H1 (cell line): ENCODE results near the gene DPP8. TPM values are rescaled to one million over a fixed set of nuclear protein-coding genes. Genes with fewer than 3 reads are reported as not detected.

Experiments used
- CTCF ChIA-PET: fragments of 300-600 bp; sonication (Branson Sonifier 250); formaldehyde crosslinking; loops from one replicate; lab custom pipeline; 2021; ENCODE audit not compliant: partially characterized antibody; lab: Charles Lee
- POLR2A ChIA-PET: fragments of 300-600 bp; sonication (Branson Sonifier 250); formaldehyde crosslinking; loops from one replicate; lab custom pipeline; 2021; ENCODE audit warnings: inconsistent platforms; ENCODE audit not compliant: partially characterized antibody; lab: Charles Lee
- DNase-seq, 2 experiments: peaks; one replicate each; pipeline versions ENCODE4 v3.0.0 to v3.0.0-alpha.2; 2010 to 2022; ENCODE audit warnings: low spot score in 2 of 2, low read depth in 1 of 2, mixed read lengths in 1 of 2
- FAIRE-seq: peaks from 2 replicates; lab custom pipeline; 2011; peaks lifted over from hg19 to GRCh38; lab: Jason Lieb, UNC
- H2AFZ ChIP-seq: 2 replicates; pipeline ENCODE4 v1.8.1; 2012; ENCODE audit warnings: low read length, inconsistent platforms
- H2AK5ac ChIP-seq: 2 replicates; pipeline ENCODE4 v1.6.1; 2013; ENCODE audit warnings: low read depth, low read length
- H2BK120ac ChIP-seq: replicated peaks from 2 replicates; pipeline ENCODE3; 2013; ENCODE audit warnings: low read depth, low read length, inconsistent platforms
- H2BK12ac ChIP-seq: 2 replicates; pipeline ENCODE4 v1.6.1; 2013; ENCODE audit warnings: low read depth, low read length
- H2BK15ac ChIP-seq: 2 replicates; pipeline ENCODE4 v1.6.1; 2013; ENCODE audit warnings: low read length
- H2BK20ac ChIP-seq: 2 replicates; pipeline ENCODE4 v1.6.1; 2013; ENCODE audit warnings: low read length
- H2BK5ac ChIP-seq: 2 replicates; pipeline ENCODE4 v1.6.1; 2013; ENCODE audit warnings: low read depth, low read length
- H3K14ac ChIP-seq: 2 replicates; pipeline ENCODE4 v1.6.1; 2013; ENCODE audit warnings: inconsistent platforms; ENCODE audit not compliant: insufficient read length
- H3K18ac ChIP-seq: 2 replicates; pipeline ENCODE4 v1.6.1; 2013; ENCODE audit warnings: low read length; ENCODE audit errors: extremely low read depth
- H3K23ac ChIP-seq: 2 replicates; pipeline ENCODE4 v1.6.1; 2013; ENCODE audit warnings: inconsistent platforms; ENCODE audit not compliant: insufficient read length
- H3K23me2 ChIP-seq: 2 replicates; pipeline ENCODE4 v1.6.1; 2013; ENCODE audit warnings: low read depth, low read length
- H3K27ac ChIP-seq: 2 replicates; pipeline ENCODE4 v1.6.1; 2011; ENCODE audit warnings: low read depth, low read length, inconsistent platforms
- H3K27me3 ChIP-seq, 4 experiments: replicated peaks in 1 of 4; 1 replicate in 1 of 4; 2 replicates in 3 of 4; pipeline versions ENCODE4 v1.6.1 to v1.8.1; 2011 to 2013; ENCODE audit warnings: low read length in 3 of 4, mild to moderate bottlenecking in 3 of 4, inconsistent platforms in 2 of 4, mixed read lengths in 2 of 4, moderate library complexity in 1 of 4; ENCODE audit not compliant: control insufficient read depth in 3 of 4, insufficient read depth in 3 of 4; ENCODE audit errors: extremely low read depth in 1 of 4
- H3K36me3 ChIP-seq, 4 experiments: 2 replicates each; pipeline versions ENCODE4 v1.6.1 to v1.8.1; 2011 to 2013; ENCODE audit warnings: mild to moderate bottlenecking in 4 of 4, low read length in 3 of 4, moderate library complexity in 2 of 4, control low read depth in 1 of 4, inconsistent platforms in 1 of 4; ENCODE audit not compliant: insufficient read depth in 4 of 4, control insufficient read depth in 2 of 4
- H3K4ac ChIP-seq: replicated peaks from 2 replicates; pipeline ENCODE3; 2013; ENCODE audit warnings: low read length, low read depth, mixed read lengths, inconsistent platforms; ENCODE audit not compliant: insufficient read length
- H3K4me1 ChIP-seq, 4 experiments: replicated peaks in 1 of 4; 1 replicate in 1 of 4; 2 replicates in 3 of 4; pipeline versions ENCODE4 v1.6.1 to v1.8.1; 2011 to 2013; ENCODE audit warnings: low read length in 3 of 4, inconsistent platforms in 2 of 4, mixed read lengths in 1 of 4; ENCODE audit not compliant: insufficient read depth in 4 of 4, control insufficient read depth in 3 of 4
- H3K4me2 ChIP-seq, 2 experiments: 2 replicates each; pipeline versions ENCODE4 v1.6.1 to v1.8.1; 2011 to 2013; ENCODE audit warnings: low read depth in 2 of 2, low read length in 2 of 2, control low read depth in 1 of 2, inconsistent platforms in 1 of 2, mild to moderate bottlenecking in 1 of 2; ENCODE audit not compliant: insufficient read depth in 1 of 2
- H3K4me3 ChIP-seq, 4 experiments: fragments of 200-600, 300-600 bp in 1 of 4; sonication (generic), shearing (Covaris generic), sonication (Bioruptor Twin) in 1 of 4; 2 replicates each; pipeline versions ENCODE4 v1.5.1 to v1.8.1; 2011 to 2016; ENCODE audit warnings: low read length in 4 of 4, low read depth in 3 of 4, control low read depth in 2 of 4, inconsistent platforms in 2 of 4, mild to moderate bottlenecking in 2 of 4, mixed read lengths in 1 of 4, moderate library complexity in 1 of 4; ENCODE audit not compliant: insufficient read depth in 2 of 4; ENCODE audit errors: extremely low read depth in 1 of 4
- H3K56ac ChIP-seq: replicated peaks from 2 replicates; pipeline ENCODE3; 2013; ENCODE audit warnings: low read depth, mild to moderate bottlenecking, mixed read lengths, low read length, inconsistent platforms; ENCODE audit not compliant: insufficient read length
- H3K79me1 ChIP-seq: 2 replicates; pipeline ENCODE4 v1.6.1; 2013; ENCODE audit warnings: low read depth, low read length, control low read depth
- H3K79me2 ChIP-seq, 2 experiments: 2 replicates each; pipeline versions ENCODE4 v1.6.1 to v1.8.1; 2012 to 2013; ENCODE audit warnings: low read length in 2 of 2, mild to moderate bottlenecking in 2 of 2, inconsistent platforms in 1 of 2; ENCODE audit not compliant: insufficient read depth in 2 of 2, control insufficient read depth in 1 of 2
- H3K9ac ChIP-seq, 4 experiments: replicated peaks in 1 of 4; 1 replicate in 1 of 4; 2 replicates in 3 of 4; pipeline versions ENCODE4 v1.6.1 to v1.8.1; 2011 to 2013; ENCODE audit warnings: low read depth in 3 of 4, low read length in 3 of 4, control low read depth in 2 of 4, mild to moderate bottlenecking in 2 of 4, moderate library complexity in 2 of 4, inconsistent platforms in 1 of 4; ENCODE audit errors: extremely low read depth in 1 of 4
- H3K9me3 ChIP-seq, 2 experiments: 2 replicates each; pipeline versions ENCODE4 v1.6.1 to v1.8.1; 2012 to 2013; ENCODE audit warnings: mild to moderate bottlenecking in 2 of 2, moderate library complexity in 2 of 2, control low read depth in 1 of 2, inconsistent platforms in 1 of 2, low read depth in 1 of 2, low read length in 1 of 2, mixed read lengths in 1 of 2; ENCODE audit not compliant: insufficient read depth in 2 of 2
- H4K20me1 ChIP-seq, 2 experiments: replicated peaks in 1 of 2; 2 replicates each; pipeline versions ENCODE3 to v1.8.1; 2011 to 2013; ENCODE audit warnings: inconsistent platforms in 2 of 2, low read length in 2 of 2, mild to moderate bottlenecking in 1 of 2; ENCODE audit not compliant: insufficient read depth in 2 of 2, control insufficient read depth in 1 of 2
- H4K5ac ChIP-seq: 2 replicates; pipeline ENCODE4 v1.6.1; 2013; ENCODE audit warnings: low read length, low read depth, mixed read lengths, inconsistent platforms; ENCODE audit not compliant: insufficient read length
- H4K8ac ChIP-seq: 2 replicates; pipeline ENCODE4 v1.8.0; 2013; ENCODE audit warnings: mild to moderate bottlenecking, moderate library complexity, low read length, inconsistent platforms; ENCODE audit not compliant: insufficient read depth; ENCODE audit errors: extremely low read depth
- H4K91ac ChIP-seq: replicated peaks from 2 replicates; pipeline ENCODE3; 2013; ENCODE audit warnings: low read length, mixed read lengths, inconsistent platforms; ENCODE audit not compliant: insufficient read length
- CREB1 ChIP-seq: IDR thresholded peaks from 2 replicates; pipeline ENCODE4 v1.6.1; 2012; ENCODE audit warnings: inconsistent platforms
- GTF2F1 ChIP-seq: IDR thresholded peaks from 2 replicates; pipeline ENCODE4 v1.6.1; 2012; ENCODE audit warnings: low read depth, low read length, improper control_type of control experiment, borderline replicate concordance
- KDM4A ChIP-seq: IDR thresholded peaks from one replicate; pipeline ENCODE4 v1.7.1; 2012; ENCODE audit warnings: low read depth, mild to moderate bottlenecking, moderate library complexity, low read length, inconsistent platforms; ENCODE audit not compliant: severe bottlenecking
- NANOG ChIP-seq: IDR thresholded peaks from 2 replicates; pipeline ENCODE4 v1.6.1; 2011; ENCODE audit warnings: low read length, low read depth, mild to moderate bottlenecking, inconsistent platforms; ENCODE audit not compliant: insufficient read depth, poor library complexity, severe bottlenecking
- RAD21 ChIP-seq, 2 experiments: IDR thresholded peaks in 1 of 2; conservative IDR thresholded peaks in 1 of 2; 2 replicates each; pipeline ENCODE4 v1.6.1; 2011; ENCODE audit warnings: low read depth in 2 of 2, low read length in 2 of 2, improper control_type of control experiment in 1 of 2, inconsistent platforms in 1 of 2, mild to moderate bottlenecking in 1 of 2, moderate library complexity in 1 of 2
- RBBP5 ChIP-seq: IDR thresholded peaks from 2 replicates; pipeline ENCODE4 v1.7.1; 2012; ENCODE audit warnings: low read depth, mild to moderate bottlenecking, inconsistent platforms, low read length, moderate library complexity, borderline replicate concordance
- SAP30 ChIP-seq: fragments of 300-600 bp; sonication (generic); IDR thresholded peaks from 2 replicates; pipeline ENCODE4 v1.7.1; 2012; ENCODE audit warnings: low read length, moderate library complexity, mild to moderate bottlenecking, inconsistent platforms; ENCODE audit not compliant: insufficient read depth, insufficient replicate concordance
- SIRT6 ChIP-seq: IDR thresholded peaks from one replicate; pipeline ENCODE4 v1.7.1; 2012; ENCODE audit warnings: low read length, inconsistent platforms
- SP4 ChIP-seq: IDR thresholded peaks from 2 replicates; pipeline ENCODE4 v1.6.1; 2012; ENCODE audit warnings: low read length, inconsistent platforms
- WGBS, 2 experiments: shearing (Covaris generic) in 1 of 2; methylation state at CpG; one replicate each; pipeline versions ENCODE4 v1.1.6 to v1.1.7; 2013 to 2015; ENCODE audit warnings: low lambda C conversion rate in 2 of 2, mixed read lengths in 2 of 2, inconsistent platforms in 1 of 2, low coverage in 1 of 2, missing lambda C conversion rate in 1 of 2; ENCODE audit not compliant: insufficient replicate concordance in 2 of 2, insufficient coverage in 1 of 2, insufficient read length in 1 of 2; ENCODE audit errors: extremely low coverage in 1 of 2, missing lambda C conversion rate in 1 of 2; 5-methylcytosine and 5-hydroxymethylcytosine counted together
- polyA plus RNA-seq, 7 experiments: library from polyadenylated mRNA; depleted of rRNA in 3 of 7; stranded (reverse) in 5 of 7; unstranded in 2 of 7; fragments of >200 nt in 5 of 7; fragments of 200-250 nt in 2 of 7; gene quantifications; 1 replicate in 5 of 7; 2 replicates in 1 of 7; 4 replicates in 1 of 7; pipeline versions ENCODE4 v1.2.1 to v1.2.3, GENCODE V29; 2011 to 2013; ENCODE audit warnings: missing spikeins in 2 of 7, mixed read lengths in 2 of 7
- total RNA-seq: library from RNA; stranded (reverse); fragmentation: NEBNext Ultra II Directional; extraction: Animal tissue kit (Norgen Biotek cat#: 25700); gene quantifications from 2 replicates; pipeline ENCODE4 v1.2.1, GENCODE V29; 2021
- TF ChIP-seq, protein P1 (sequence below): IDR thresholded peaks from 2 replicates; pipeline ENCODE4 v1.6.1; 2011; ENCODE audit warnings: low read length, improper control_type of control experiment
- TF ChIP-seq, protein P2 (sequence below): IDR thresholded peaks from 2 replicates; pipeline ENCODE4 v1.6.1; 2011; ENCODE audit warnings: low read depth, mild to moderate bottlenecking, low read length; ENCODE audit not compliant: insufficient read depth

DPP8 gene
- total and polyA plus RNA-seq, 2 of the 8 experiments (the other 6 are each of a cell fraction or from before 2014, with no cell fraction given) = 9.9 to 26.0 TPM

DNA sequence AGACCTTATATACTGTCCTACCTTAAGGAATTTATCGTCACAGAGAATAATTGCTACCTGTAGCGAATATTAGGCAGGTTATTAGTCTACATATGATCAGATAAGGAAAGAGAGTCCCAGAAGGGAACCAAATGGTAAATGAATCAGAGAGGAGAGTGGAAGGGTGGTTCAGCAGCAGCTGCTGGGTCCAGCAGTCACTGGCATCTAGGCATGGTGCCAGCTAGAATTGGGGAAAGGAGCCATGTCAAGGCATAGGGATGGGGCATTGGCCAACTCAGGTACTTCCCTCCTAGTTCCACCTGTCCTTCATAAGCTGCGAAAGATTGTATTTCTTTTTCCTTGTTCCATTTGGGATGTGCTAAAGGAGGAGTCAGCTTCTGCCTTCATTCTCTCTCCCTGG is 36.2 kb upstream of the DPP8 start:
- Histone ChIP-seq H2AFZ (no peak overlapping the region), H3K27ac (no peak overlapping the region), H4K8ac (no peak overlapping the region), H3K79me1 (peaks cover 8% of the 10 kb centered on the region), H3K4me3 (no peak overlapping the region), H4K91ac (no peak overlapping the region), H2BK5ac (no peak overlapping the region), H2BK12ac (no peak overlapping the region), H3K23me2 (no peaks in the 10 kb centered on the region), H3K4me1 (peaks cover 0 to 2% (median 0%) of the 10 kb centered on the region in 4 experiments; a peak in 1 of 7 replicates), H3K18ac (no peak overlapping the region), H2AK5ac (no peak overlapping the region), H3K9me3 (no peaks in the 10 kb centered on the region), H2BK20ac (no peak overlapping the region), H2BK15ac (no peak overlapping the region), H4K5ac (no peak overlapping the region), H3K27me3 (no peaks in the 10 kb centered on the region), H3K36me3 (peaks cover 11 to 41% (median 28%) of the 10 kb centered on the region in 4 experiments), H3K14ac (no peak overlapping the region), H4K20me1 (peaks cover 12 to 17% of the 10 kb centered on the region in 2 experiments), H3K4ac (no peak overlapping the region), H3K23ac (no peak overlapping the region), H2BK120ac (no peak overlapping the region), H3K4me2 (no peak overlapping the region), H3K9ac (no peak overlapping the region; a peak in 1 of 7 replicates), H3K56ac (no peak overlapping the region), H3K79me2 (peaks cover 2 to 37% of the 10 kb centered on the region in 2 experiments; a peak in 3 of 4 replicates)
- POLR2A ChIA-PET = interaction anchor here (1.8 kb wide), 1 partner anchor 23 kb away, joined by 4 read pairs; no protein-coding TSS in a partner anchor
- CTCF ChIA-PET = interaction anchor here (1.5 kb wide), 1 partner anchor 37 kb away, joined by 4 read pairs; no protein-coding TSS in a partner anchor
- FAIRE-seq = no peak
- DNase-seq = no peak
- 95% methylated on average over 3 of the region's 3 CpGs; no CpG with 5 or more reads in 1 of the 2 experiments for WGBS, 2 experiments
- TF ChIP-seq KDM4A = no peak
- TF ChIP-seq RAD21 (IDR thresholded peaks at IDR 0.05 in 1 of 2, conservative IDR thresholded peaks at IDR 0.05 in 1 of 2; ENCODE audit: low read depth in 2 of 2, low read length in 2 of 2) = no peak
- TF ChIP-seq NANOG = no peak
- no peak for TF ChIP-seq SAP30
- TF ChIP-seq, protein P1, sequence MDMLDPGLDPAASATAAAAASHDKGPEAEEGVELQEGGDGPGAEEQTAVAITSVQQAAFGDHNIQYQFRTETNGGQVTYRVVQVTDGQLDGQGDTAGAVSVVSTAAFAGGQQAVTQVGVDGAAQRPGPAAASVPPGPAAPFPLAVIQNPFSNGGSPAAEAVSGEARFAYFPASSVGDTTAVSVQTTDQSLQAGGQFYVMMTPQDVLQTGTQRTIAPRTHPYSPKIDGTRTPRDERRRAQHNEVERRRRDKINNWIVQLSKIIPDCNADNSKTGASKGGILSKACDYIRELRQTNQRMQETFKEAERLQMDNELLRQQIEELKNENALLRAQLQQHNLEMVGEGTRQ = no peak
- TF ChIP-seq, protein P2, sequence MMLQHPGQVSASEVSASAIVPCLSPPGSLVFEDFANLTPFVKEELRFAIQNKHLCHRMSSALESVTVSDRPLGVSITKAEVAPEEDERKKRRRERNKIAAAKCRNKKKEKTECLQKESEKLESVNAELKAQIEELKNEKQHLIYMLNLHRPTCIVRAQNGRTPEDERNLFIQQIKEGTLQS = no peak
- TF ChIP-seq SIRT6 = no peak
- no peak for TF ChIP-seq CREB1
- TF ChIP-seq GTF2F1 = no peak
- TF ChIP-seq SP4 = no peak
- TF ChIP-seq RBBP5 = no peak
